Middle frontal gyrus (tissue), 1 donor: ENCODE results near the gene CARD11.

Source experiments
- DNase-seq: peaks from one replicate; pipeline ENCODE4 v3.0.0-alpha.2; 2015; ENCODE audit warnings: low spot score; ENCODE audit errors: extremely low spot score

Gene CARD11

GRCh38 chr7:2943851-2944601, 99.6 kb downstream of the CARD11 start:
- DNase-seq: no peak

GRCh38 chr7:2941216-2941859, 102.3 kb downstream of the CARD11 start:
- DNase-seq: no peak

- no peak for DNase-seq
These were observed 103.2 kb downstream of the CARD11 start for GRCh38 chr7:2940466-2940865.

GRCh38 chr7:2939193-2939885, 104.3 kb downstream of the CARD11 start:
- no peak for DNase-seq

- no peak for DNase-seq
These were observed 105.0 kb downstream of the CARD11 start for GRCh38 chr7:2938514-2939192.

- no peak for DNase-seq
These were observed 105.8 kb downstream of the CARD11 start for GRCh38 chr7:2937701-2938513.

- no peak for DNase-seq
These were observed 106.6 kb downstream of the CARD11 start for GRCh38 chr7:2936891-2937580.

GRCh38 chr7:2936301-2936700, 107.4 kb downstream of the CARD11 start:
- DNase-seq: no peak

GRCh38 chr7:2934984-2935740, 108.5 kb downstream of the CARD11 start:
- no peak for DNase-seq

GRCh38 chr7:2934211-2934731, 109.4 kb downstream of the CARD11 start:
- no peak for DNase-seq

GRCh38 chr7:2932402-2933251, 111.0 kb downstream of the CARD11 start:
- DNase-seq: no peak

- DNase-seq: no peak
These were observed 112.6 kb downstream of the CARD11 start for GRCh38 chr7:2931034-2931415.

- no peak for DNase-seq
These were observed 113.2 kb downstream of the CARD11 start for GRCh38 chr7:2930310-2931033.

GRCh38 chr7:2929321-2930201, 114.1 kb downstream of the CARD11 start:
- DNase-seq: no peak

GRCh38 chr7:2928613-2929311, 114.9 kb downstream of the CARD11 start:
- DNase-seq: no peak

GRCh38 chr7:2928256-2928612, 115.4 kb downstream of the CARD11 start:
- DNase-seq: no peak
